Right lobe of liver (tissue), 4 donors: ENCODE measurements around the gene ITGA8.

Source experiments
- POLR2A ChIP-seq: fragments of 450-650 bp; IDR thresholded peaks from one replicate; pipeline ENCODE4 v1.6.1; 2017; ENCODE audit warnings: antibody characterized with exemption, mild to moderate bottlenecking
- TF ChIP-seq, protein P1 (sequence below), 4 donors: fragments of 200-600 bp in 3 of 4; fragments of 450-650 bp in 1 of 4; IDR thresholded peaks; one replicate each; pipeline versions ENCODE4 v1.5.1 to v1.8.0; 2016 to 2022; ENCODE audit warnings: antibody characterized with exemption in 4 of 4, mild to moderate bottlenecking in 2 of 4
- donor health status: DM: no; HTN: no; CAD: no.
- donor health status: DM: no; HTN: no; CAD: no.
- donor health status: DM: no; HTN: yes; CAD: no.

- TF ChIP-seq, protein P1, sequence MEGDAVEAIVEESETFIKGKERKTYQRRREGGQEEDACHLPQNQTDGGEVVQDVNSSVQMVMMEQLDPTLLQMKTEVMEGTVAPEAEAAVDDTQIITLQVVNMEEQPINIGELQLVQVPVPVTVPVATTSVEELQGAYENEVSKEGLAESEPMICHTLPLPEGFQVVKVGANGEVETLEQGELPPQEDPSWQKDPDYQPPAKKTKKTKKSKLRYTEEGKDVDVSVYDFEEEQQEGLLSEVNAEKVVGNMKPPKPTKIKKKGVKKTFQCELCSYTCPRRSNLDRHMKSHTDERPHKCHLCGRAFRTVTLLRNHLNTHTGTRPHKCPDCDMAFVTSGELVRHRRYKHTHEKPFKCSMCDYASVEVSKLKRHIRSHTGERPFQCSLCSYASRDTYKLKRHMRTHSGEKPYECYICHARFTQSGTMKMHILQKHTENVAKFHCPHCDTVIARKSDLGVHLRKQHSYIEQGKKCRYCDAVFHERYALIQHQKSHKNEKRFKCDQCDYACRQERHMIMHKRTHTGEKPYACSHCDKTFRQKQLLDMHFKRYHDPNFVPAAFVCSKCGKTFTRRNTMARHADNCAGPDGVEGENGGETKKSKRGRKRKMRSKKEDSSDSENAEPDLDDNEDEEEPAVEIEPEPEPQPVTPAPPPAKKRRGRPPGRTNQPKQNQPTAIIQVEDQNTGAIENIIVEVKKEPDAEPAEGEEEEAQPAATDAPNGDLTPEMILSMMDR (IDR thresholded peaks at IDR 0.05): no peak
- no peak for TF ChIP-seq POLR2A
Measured at GRCh38 chr10:15550950-15551349, 168.8 kb downstream of the ITGA8 start.
